Skeletal muscle tissue (tissue), 4 donors: ENCODE measurements around the gene DCXR. TPM values are rescaled to one million over a fixed set of nuclear protein-coding genes. Genes with fewer than 3 reads are reported as not detected.

Source experiments
- H3K27ac ChIP-seq: one replicate; pipeline ENCODE4 v1.7.0; 2013; ENCODE audit warnings: mild to moderate bottlenecking, low read depth, low read length, inconsistent platforms
- H3K27me3 ChIP-seq, 3 donors: one replicate each; pipeline ENCODE4 v1.7.0; 2013; ENCODE audit warnings: low read length in 3 of 3; ENCODE audit not compliant: control insufficient read depth in 3 of 3, insufficient read depth in 3 of 3
- H3K36me3 ChIP-seq, 3 donors: one replicate each; pipeline ENCODE4 v1.7.0; 2013; ENCODE audit warnings: low read length in 3 of 3; ENCODE audit not compliant: control insufficient read depth in 3 of 3, insufficient read depth in 3 of 3
- H3K4me1 ChIP-seq, 3 donors: one replicate each; pipeline ENCODE4 v1.7.0; 2013; ENCODE audit warnings: low read length in 3 of 3, mild to moderate bottlenecking in 3 of 3; ENCODE audit not compliant: control insufficient read depth in 3 of 3, insufficient read depth in 3 of 3
- H3K4me3 ChIP-seq, 3 donors: one replicate each; pipeline ENCODE4 v1.7.0; 2013; ENCODE audit warnings: low read length in 3 of 3
- H3K9ac ChIP-seq, 3 donors: one replicate each; pipeline ENCODE4 v1.7.0; 2013; ENCODE audit warnings: low read length in 3 of 3, mild to moderate bottlenecking in 3 of 3, moderate library complexity in 2 of 3, low read depth in 1 of 3
- H3K9me3 ChIP-seq, 3 donors: one replicate each; pipeline ENCODE4 v1.7.0; 2013; ENCODE audit warnings: low read length in 3 of 3; ENCODE audit not compliant: control insufficient read depth in 3 of 3
- total RNA-seq: library from RNA; depleted of rRNA; stranded (reverse); fragments of >200 nt; gene quantifications from one replicate; pipeline ENCODE4 v1.2.3, GENCODE V29; 2014
- donor health status: Osteomylitis.

Gene DCXR
- total RNA-seq, 1 donor from 2014 or later: 20.4 TPM

DNA sequence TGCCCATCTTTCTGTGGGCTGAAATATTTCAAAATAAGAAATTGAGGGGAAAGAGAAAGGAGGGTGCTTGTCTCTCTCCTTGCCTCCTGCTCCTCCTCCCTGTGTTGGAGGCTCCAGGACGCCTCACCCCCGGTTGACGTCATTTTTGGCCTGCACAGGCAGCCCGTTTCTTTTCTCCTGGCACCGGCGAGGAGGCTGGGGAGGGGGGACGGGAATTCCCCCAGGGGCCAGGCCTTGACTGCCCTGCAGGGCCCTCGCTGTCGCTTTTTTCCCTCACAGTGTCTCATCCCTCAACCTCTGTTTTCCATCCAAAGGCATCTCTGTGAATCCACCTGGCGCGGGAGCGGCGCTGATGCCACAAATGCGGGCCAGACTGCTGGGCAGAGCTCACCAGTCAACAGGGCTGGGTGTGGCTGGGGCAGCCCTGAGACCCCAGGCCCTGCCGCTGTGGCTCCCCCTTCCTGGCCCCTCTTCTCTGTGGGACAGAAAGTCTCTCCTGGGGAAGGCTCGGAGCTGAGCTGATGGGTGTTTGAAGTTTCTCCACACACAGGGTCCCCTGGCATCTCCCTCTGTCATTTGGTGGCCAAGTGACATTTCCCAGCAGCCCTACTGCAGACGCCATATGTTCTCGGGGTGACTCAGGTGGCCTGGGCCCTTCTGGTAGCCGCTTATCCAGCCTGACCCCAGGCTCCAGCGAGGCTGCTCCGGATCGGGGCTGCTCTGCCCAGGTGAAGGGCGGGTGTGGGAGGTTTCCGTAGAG is 30.8 kb downstream of the DCXR start:
- Histone ChIP-seq H3K4me1 (peaks cover 28 to 34% (median 28%) of the 10 kb centered on the region in 3 donors), H3K36me3 (no peaks in the 10 kb centered on the region), H3K9ac (no peak overlapping the region), H3K9me3 (no peaks in the 10 kb centered on the region), H3K27me3 (no peaks in the 10 kb centered on the region), H3K27ac (no peak overlapping the region), H3K4me3 (no peak overlapping the region)

GRCh38 chr17:82005701-82006348 is 31.7 kb downstream of the DCXR start:
- peaks cover 33 to 43% (median 36%) of the 10 kb centered on the region in 3 donors for H3K4me1 ChIP-seq
- no peak overlapping the region for H3K27ac ChIP-seq
- no peak overlapping the region for H3K4me3 ChIP-seq

DNA sequence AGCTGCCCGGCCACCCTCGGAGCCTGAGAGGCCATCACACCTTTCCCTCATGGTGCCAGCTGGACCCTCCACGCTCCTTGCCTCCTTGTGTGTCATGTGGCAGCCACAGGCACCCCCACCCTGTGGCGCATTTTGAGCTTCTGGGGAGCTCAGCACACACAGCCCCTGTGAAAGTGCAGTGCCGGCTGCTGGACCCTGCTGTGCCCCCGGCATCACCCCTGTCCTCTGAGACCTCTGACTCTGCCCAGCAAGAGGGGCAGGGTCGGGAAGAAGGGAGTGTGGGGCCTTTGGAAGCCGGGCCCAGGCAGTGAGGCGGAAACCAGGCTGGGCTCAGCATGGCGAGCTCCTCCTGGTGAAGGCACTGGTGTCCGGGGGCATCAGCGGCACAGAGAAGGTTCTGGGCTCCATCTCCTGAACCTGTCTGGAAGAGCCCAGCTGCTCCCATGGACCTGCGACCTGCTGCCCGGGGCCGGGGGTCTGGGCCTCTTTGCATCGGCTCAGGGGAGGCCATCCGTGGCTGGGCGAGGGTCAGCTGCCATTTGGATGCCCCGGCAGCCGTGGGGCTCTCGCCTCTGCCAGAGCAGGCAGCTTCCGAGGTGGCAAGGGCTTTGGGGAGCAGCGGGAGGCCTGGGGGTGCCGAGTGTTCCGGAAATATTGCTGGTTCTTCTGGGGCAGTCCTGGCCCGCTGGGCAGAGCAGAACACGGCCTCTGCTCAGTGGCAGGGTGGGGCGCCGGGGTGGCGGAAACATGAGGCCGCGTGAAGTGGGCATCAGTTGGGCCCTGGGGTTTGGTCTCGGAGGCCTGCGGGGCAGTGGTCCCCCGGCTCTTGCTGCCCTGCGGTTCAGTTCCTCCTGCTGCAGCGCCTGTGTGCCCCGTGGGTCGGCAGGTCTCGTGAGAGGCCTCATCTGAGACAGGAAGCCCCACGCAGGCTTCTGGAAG is 32.7 kb downstream of the DCXR start:
- H3K27ac ChIP-seq: no peak overlapping the region
- peak overlapping the region in 1 of 3 donors; percentile 54 for H3K9ac ChIP-seq
- no peaks in the 10 kb centered on the region for H3K36me3 ChIP-seq
- H3K27me3 ChIP-seq: no peaks in the 10 kb centered on the region
- no peaks in the 10 kb centered on the region for H3K9me3 ChIP-seq
- H3K4me1 ChIP-seq: peaks cover 38 to 50% (median 44%) of the 10 kb centered on the region in 3 donors
- no peak overlapping the region for H3K4me3 ChIP-seq

More at GRCh38 chr17:82005701-82006348, 31.7 kb downstream of the DCXR start:
- Histone ChIP-seq H3K36me3 (no peaks in the 10 kb centered on the region), H3K27me3 (no peaks in the 10 kb centered on the region), H3K9me3 (no peaks in the 10 kb centered on the region), H3K9ac (no peak overlapping the region)

- Histone ChIP-seq H3K4me3 (peak overlapping the region in 1 of 3 donors; percentile 45), H3K9ac (peak overlapping the region in 2 of 3 donors; percentile 20 to 62), H3K9me3 (no peaks in the 10 kb centered on the region), H3K27ac (no peak overlapping the region), H3K4me1 (peaks cover 44 to 57% (median 52%) of the 10 kb centered on the region in 3 donors), H3K36me3 (no peaks in the 10 kb centered on the region), H3K27me3 (no peaks in the 10 kb centered on the region)
Measured at GRCh38 chr17:82003411-82004381, 33.8 kb downstream of the DCXR start.

- no peaks in the 10 kb centered on the region for H3K9me3 ChIP-seq
- H3K36me3 ChIP-seq: peaks cover 4 to 5% (median 5%) of the 10 kb centered on the region in 3 donors
- H3K27ac ChIP-seq: no peak overlapping the region
- no peak overlapping the region for H3K9ac ChIP-seq
- peak overlapping the region in 1 of 3 donors; percentile 14 for H3K4me3 ChIP-seq
- H3K27me3 ChIP-seq: no peaks in the 10 kb centered on the region
- peaks cover 52 to 62% (median 59%) of the 10 kb centered on the region in 3 donors for H3K4me1 ChIP-seq
Measured at GRCh38 chr17:82001571-82002056, 35.9 kb downstream of the DCXR start.

GRCh38 chr17:82000803-82001570 is 36.5 kb downstream of the DCXR start:
- Histone ChIP-seq H3K27ac (no peak overlapping the region), H3K9me3 (no peaks in the 10 kb centered on the region), H3K36me3 (peaks cover 5 to 9% (median 6%) of the 10 kb centered on the region in 3 donors), H3K9ac (peak overlapping the region in 2 of 3 donors; percentile 25 to 38), H3K4me1 (peaks cover 48 to 56% (median 52%) of the 10 kb centered on the region in 3 donors), H3K27me3 (no peaks in the 10 kb centered on the region), H3K4me3 (peak overlapping the region in 1 of 3 donors; percentile 14)

DNA sequence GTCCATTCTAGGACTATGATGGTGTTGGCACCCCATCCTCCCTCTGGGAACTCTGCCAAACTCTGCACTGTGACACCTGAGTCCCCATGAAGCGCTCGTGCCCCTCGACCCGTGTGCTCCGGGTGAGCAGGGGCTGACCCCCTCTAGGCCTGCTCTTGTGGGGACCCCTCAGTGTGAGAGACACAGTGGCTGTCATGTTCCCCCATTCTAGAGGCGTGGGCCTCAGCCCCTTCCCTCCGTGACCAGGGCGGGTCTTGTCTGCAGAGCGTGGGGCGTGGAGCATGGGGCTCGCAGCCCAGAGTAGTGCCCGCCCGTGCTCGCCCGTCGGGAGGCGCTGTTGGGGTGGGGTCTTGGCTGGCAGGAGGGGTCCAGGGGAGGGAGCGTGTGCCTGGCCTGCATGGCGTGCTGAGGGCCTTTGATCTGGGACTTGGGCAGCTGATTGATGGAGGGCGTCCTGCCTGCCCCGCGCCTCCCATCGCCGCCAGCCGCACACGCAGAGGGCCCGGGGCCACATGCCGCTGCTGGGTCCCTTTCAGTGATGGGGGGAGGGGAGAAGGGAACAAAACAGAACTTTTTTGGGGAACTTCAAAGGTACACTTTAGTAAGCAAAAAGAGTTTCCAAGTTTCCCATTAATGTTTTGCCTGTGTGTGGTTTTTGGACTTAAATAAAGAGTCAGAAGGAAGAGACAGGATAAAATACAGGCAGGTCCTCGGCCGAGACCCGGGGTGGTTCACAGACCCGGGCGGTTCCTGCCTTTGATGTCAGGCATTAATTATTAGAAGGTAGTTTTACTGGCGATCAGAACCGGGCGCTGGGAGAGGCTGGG is 37.3 kb downstream of the DCXR start:
- Histone ChIP-seq H3K36me3 (peaks cover 5 to 11% (median 9%) of the 10 kb centered on the region in 3 donors), H3K27ac (no peak overlapping the region), H3K4me1 (peaks cover 40 to 53% (median 49%) of the 10 kb centered on the region in 3 donors)

DNA sequence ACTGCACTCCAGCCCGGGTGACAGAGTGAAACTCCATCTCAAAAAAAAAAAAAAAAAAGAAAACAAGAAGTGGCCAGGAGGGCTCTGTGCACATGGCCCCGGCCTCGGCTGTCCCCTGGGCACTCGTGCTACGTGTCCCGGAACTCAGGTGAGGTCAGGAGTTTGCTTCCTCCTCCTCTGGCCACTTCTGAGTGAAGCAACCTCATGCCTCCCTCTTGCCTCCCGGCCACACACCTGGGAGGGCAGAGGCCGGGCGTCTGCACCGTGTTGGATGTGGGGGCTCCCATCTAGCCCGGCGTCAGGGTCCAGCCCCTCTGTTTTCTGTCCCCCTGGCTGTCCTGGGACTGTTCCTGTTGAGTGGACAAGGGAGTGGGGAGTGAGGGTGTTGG is 37.9 kb downstream of the DCXR start:
- Histone ChIP-seq H3K9me3 (no peaks in the 10 kb centered on the region), H3K4me3 (no peak overlapping the region), H3K27me3 (no peaks in the 10 kb centered on the region), H3K27ac (no peak overlapping the region), H3K36me3 (peaks cover 5 to 11% (median 9%) of the 10 kb centered on the region in 3 donors), H3K4me1 (peaks cover 40 to 51% (median 49%) of the 10 kb centered on the region in 3 donors), H3K9ac (no peak overlapping the region)

More for the DNA sequence above, 37.3 kb downstream of the DCXR start:
- no peaks in the 10 kb centered on the region for H3K9me3 ChIP-seq
- H3K27me3 ChIP-seq: no peaks in the 10 kb centered on the region
- H3K4me3 ChIP-seq: no peak overlapping the region
- H3K9ac ChIP-seq: no peak overlapping the region
